ENCODE results near the gene DACT1. TPM values are rescaled to one million over a fixed set of nuclear protein-coding genes. Genes with fewer than 3 reads are reported as not detected.

Gene DACT1
- total and polyA plus RNA-seq, 4 experiments from 2014 or later = 1.1 to 8.0 (median 1.6) TPM

GRCh38 chr14:58677001-58677400 is 39.2 kb downstream of the DACT1 start:
- Histone ChIP-seq H3K9me3 (ENCODE audit: control insufficient read depth in 1 of 2, low read length in 2 of 2) (no peaks in the 10 kb centered on the region), H3K36me3 (ENCODE audit: insufficient read depth, low read length) (no peaks in the 10 kb centered on the region), H3K4me1 (ENCODE audit: insufficient read depth, low read length) (no peaks in the 10 kb centered on the region), H3K4me3 (ENCODE audit: low read length in 2 of 2) (no peak overlapping the region), H3K27me3 (ENCODE audit: insufficient read depth, low read length) (no peaks in the 10 kb centered on the region), H3K27ac (ENCODE audit: low read depth, low read length) (no peak overlapping the region)
- ChIA-PET POLR2A (ENCODE audit: partially characterized antibody) (no interaction called here), CTCF (ENCODE audit: partially characterized antibody) (no interaction called here)
- Mint-ChIP-seq H3K27ac (no peak overlapping the region), H3K4me1 (no peaks in the 10 kb centered on the region), H3K27me3 (peaks cover 0 to 4% of the 10 kb centered on the region in 2 donors), H3K36me3 (no peaks in the 10 kb centered on the region), H3K4me3 (no peak overlapping the region), H3K9me3 (no peaks in the 10 kb centered on the region)
- no peak for DNase-seq
- intact Hi-C loops (cut with micrococcal nuclease) = no loop called here

GRCh38 chr14:58677517-58677916 is 39.8 kb downstream of the DACT1 start:
- Histone ChIP-seq H3K27me3 (ENCODE audit: insufficient read depth, low read length) (no peaks in the 10 kb centered on the region), H3K27ac (ENCODE audit: low read depth, low read length) (no peak overlapping the region), H3K9me3 (ENCODE audit: control insufficient read depth in 1 of 2, low read length in 2 of 2) (no peaks in the 10 kb centered on the region), H3K4me1 (ENCODE audit: insufficient read depth, low read length) (no peaks in the 10 kb centered on the region), H3K4me3 (ENCODE audit: low read length in 2 of 2) (no peak overlapping the region), H3K36me3 (ENCODE audit: insufficient read depth, low read length) (no peaks in the 10 kb centered on the region)
- POLR2A ChIA-PET (ENCODE audit: partially characterized antibody) = no interaction called here
- CTCF ChIA-PET (ENCODE audit: partially characterized antibody) = no interaction called here
- Mint-ChIP-seq H3K36me3 (no peaks in the 10 kb centered on the region), H3K27me3 (peaks cover 5 to 6% of the 10 kb centered on the region in 2 donors), H3K4me3 (no peak overlapping the region), H3K4me1 (no peaks in the 10 kb centered on the region), H3K9me3 (no peaks in the 10 kb centered on the region), H3K27ac (no peak overlapping the region)
- DNase-seq = no peak
- intact Hi-C loops (cut with micrococcal nuclease) = no loop called here

DNA sequence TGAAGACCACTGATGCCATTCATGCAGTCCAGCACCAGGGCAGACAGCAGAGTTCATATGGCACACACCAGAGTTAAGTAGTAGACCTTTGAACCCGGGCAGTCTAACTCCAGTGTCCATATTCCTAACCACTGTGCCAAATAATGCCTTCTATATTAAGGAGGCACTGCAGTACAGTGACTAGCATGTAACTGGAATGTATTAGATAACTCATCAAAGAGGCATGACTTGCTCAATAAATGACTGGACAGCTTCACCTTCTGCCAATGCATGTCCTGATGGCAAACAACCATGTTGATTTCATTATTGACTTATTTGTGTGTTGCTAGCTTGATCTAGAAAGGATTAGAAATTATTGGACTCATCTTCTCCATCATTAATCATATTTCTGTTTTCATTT is 40.2 kb downstream of the DACT1 start:
- Mint-ChIP-seq H3K4me3 (no peak overlapping the region), H3K27me3 (peaks cover 5% of the 10 kb centered on the region in 2 donors), H3K27ac (no peak overlapping the region), H3K36me3 (no peaks in the 10 kb centered on the region), H3K9me3 (no peaks in the 10 kb centered on the region), H3K4me1 (no peaks in the 10 kb centered on the region)
- ChIA-PET POLR2A (ENCODE audit: partially characterized antibody) (no interaction called here), CTCF (ENCODE audit: partially characterized antibody) (no interaction called here)
- Histone ChIP-seq H3K4me1 (ENCODE audit: insufficient read depth, low read length) (no peaks in the 10 kb centered on the region), H3K36me3 (ENCODE audit: insufficient read depth, low read length) (no peaks in the 10 kb centered on the region), H3K9me3 (ENCODE audit: control insufficient read depth in 1 of 2, low read length in 2 of 2) (no peaks in the 10 kb centered on the region), H3K27ac (ENCODE audit: low read depth, low read length) (no peak overlapping the region), H3K4me3 (ENCODE audit: low read length in 2 of 2) (no peak overlapping the region), H3K27me3 (ENCODE audit: insufficient read depth, low read length) (no peaks in the 10 kb centered on the region)
- intact Hi-C loops (cut with micrococcal nuclease) = no loop called here
- DNase-seq = no peak

DNA sequence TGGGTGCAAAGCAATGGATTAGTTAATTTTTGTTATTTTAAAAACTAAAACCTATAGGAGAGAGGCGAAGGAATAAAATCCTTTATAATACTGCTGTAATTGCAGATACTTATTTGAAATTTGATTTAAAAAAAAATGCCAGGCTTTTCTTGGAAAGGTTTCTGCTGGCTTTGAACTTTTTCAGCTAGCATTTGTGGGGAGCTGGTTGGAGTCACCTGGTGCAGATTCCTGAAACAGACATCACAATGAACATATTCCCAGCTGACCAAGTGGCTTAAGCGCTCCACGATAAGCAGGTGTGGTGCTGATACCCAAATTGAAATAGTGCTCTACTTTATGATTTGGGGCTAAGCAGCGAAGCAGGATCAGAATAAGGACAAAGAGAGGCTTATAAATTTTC is 42.9 kb downstream of the DACT1 start:
- Mint-ChIP-seq H3K9me3 (no peaks in the 10 kb centered on the region), H3K36me3 (no peaks in the 10 kb centered on the region), H3K27ac (no peak overlapping the region), H3K4me3 (no peak overlapping the region), H3K27me3 (peaks cover 5% of the 10 kb centered on the region in 2 donors), H3K4me1 (no peaks in the 10 kb centered on the region)
- Histone ChIP-seq H3K4me3 (ENCODE audit: low read length in 2 of 2) (no peak overlapping the region), H3K4me1 (ENCODE audit: insufficient read depth, low read length) (no peaks in the 10 kb centered on the region), H3K9me3 (ENCODE audit: control insufficient read depth in 1 of 2, low read length in 2 of 2) (no peaks in the 10 kb centered on the region), H3K36me3 (ENCODE audit: insufficient read depth, low read length) (no peaks in the 10 kb centered on the region), H3K27ac (ENCODE audit: low read depth, low read length) (no peak overlapping the region), H3K27me3 (ENCODE audit: insufficient read depth, low read length) (no peaks in the 10 kb centered on the region)
- ChIA-PET CTCF (ENCODE audit: partially characterized antibody) (no interaction called here), POLR2A (ENCODE audit: partially characterized antibody) (no interaction called here)
- no peak for DNase-seq
- intact Hi-C loops (cut with micrococcal nuclease) = no loop called here

DNA sequence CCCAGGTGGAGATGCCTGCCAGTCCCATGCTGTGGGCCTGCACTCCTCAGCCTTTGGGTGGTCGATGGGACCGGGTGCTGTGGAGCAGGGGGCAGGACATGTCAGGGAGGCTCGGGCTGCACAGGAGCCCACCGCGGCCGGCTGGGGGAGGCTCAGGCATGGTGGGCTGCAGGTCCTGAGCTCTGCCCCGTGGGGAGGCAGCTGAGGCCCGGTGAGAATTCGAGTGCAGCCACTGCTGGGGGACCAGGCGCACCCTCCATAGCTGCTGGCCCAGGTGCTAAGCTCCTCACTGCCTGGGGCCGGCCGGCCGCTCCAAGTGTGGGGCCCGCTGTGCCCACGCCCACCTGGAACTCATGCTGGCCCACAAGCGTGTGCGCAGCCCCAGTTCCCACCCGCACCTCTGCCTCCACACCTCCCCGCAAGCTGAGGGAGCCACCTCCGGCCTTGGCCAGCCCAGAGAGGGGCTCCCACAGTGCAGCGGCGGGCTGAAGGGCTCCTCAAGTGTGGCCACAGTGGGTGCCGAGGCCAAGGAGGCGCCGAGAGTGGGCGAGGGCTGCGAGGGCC is 49.6 kb downstream of the DACT1 start:
- H3K27me3 Mint-ChIP-seq = peaks cover 2 to 5% of the 10 kb centered on the region in 2 donors
- no peak overlapping the region for H3K4me3 ChIP-seq (ENCODE audit: low read length in 2 of 2)
- H3K4me3 Mint-ChIP-seq = no peak overlapping the region
- H3K27ac ChIP-seq (ENCODE audit: low read depth, low read length) = no peak overlapping the region
- POLR2A ChIA-PET (ENCODE audit: partially characterized antibody) = no interaction called here
- peaks cover 0 to 2% (median 0%) of the 10 kb centered on the region in 8 donors for H3K9me3 Mint-ChIP-seq
- H3K9me3 ChIP-seq (ENCODE audit: control insufficient read depth in 1 of 2, low read length in 2 of 2) = no peaks in the 10 kb centered on the region
- H3K27ac Mint-ChIP-seq = no peak overlapping the region
- intact Hi-C loops (cut with micrococcal nuclease) = no loop called here
- CTCF ChIA-PET (ENCODE audit: partially characterized antibody) = no interaction called here
- no peaks in the 10 kb centered on the region for H3K36me3 Mint-ChIP-seq
- no peaks in the 10 kb centered on the region for H3K27me3 ChIP-seq (ENCODE audit: insufficient read depth, low read length)
- H3K4me1 Mint-ChIP-seq = no peaks in the 10 kb centered on the region
- no peaks in the 10 kb centered on the region for H3K4me1 ChIP-seq (ENCODE audit: insufficient read depth, low read length)
- DNase-seq = no peak
- H3K36me3 ChIP-seq (ENCODE audit: insufficient read depth, low read length) = no peaks in the 10 kb centered on the region

- H3K27ac ChIP-seq (ENCODE audit: low read depth, low read length) = no peak overlapping the region
- ChIA-PET POLR2A (ENCODE audit: partially characterized antibody) (no interaction called here), CTCF (ENCODE audit: partially characterized antibody) (no interaction called here)
- Mint-ChIP-seq H3K27me3 (peaks cover 2 to 3% of the 10 kb centered on the region in 2 donors), H3K4me1 (no peaks in the 10 kb centered on the region), H3K36me3 (no peaks in the 10 kb centered on the region), H3K9me3 (peaks cover 0 to 3% (median 0%) of the 10 kb centered on the region in 8 donors), H3K27ac (no peak overlapping the region), H3K4me3 (no peak overlapping the region)
- intact Hi-C loops (cut with micrococcal nuclease) = no loop called here
- no peak for DNase-seq
- no peaks in the 10 kb centered on the region for H3K27me3 ChIP-seq (ENCODE audit: insufficient read depth, low read length)
- no peak overlapping the region for H3K4me3 ChIP-seq (ENCODE audit: low read length in 2 of 2)
- H3K36me3 ChIP-seq (ENCODE audit: insufficient read depth, low read length) = no peaks in the 10 kb centered on the region
- no peaks in the 10 kb centered on the region for H3K9me3 ChIP-seq (ENCODE audit: control insufficient read depth in 1 of 2, low read length in 2 of 2)
- H3K4me1 ChIP-seq (ENCODE audit: insufficient read depth, low read length) = no peaks in the 10 kb centered on the region
Measured at GRCh38 chr14:58690801-58691516, 53.2 kb downstream of the DACT1 start.

- no peaks in the 10 kb centered on the region for H3K9me3 ChIP-seq (ENCODE audit: control insufficient read depth in 1 of 2, low read length in 2 of 2)
- DNase-seq = no peak
- Mint-ChIP-seq H3K4me1 (no peaks in the 10 kb centered on the region), H3K9me3 (peaks cover 0 to 3% (median 0%) of the 10 kb centered on the region in 8 donors), H3K36me3 (no peaks in the 10 kb centered on the region), H3K4me3 (no peak overlapping the region), H3K27ac (no peak overlapping the region), H3K27me3 (peaks cover 2 to 3% of the 10 kb centered on the region in 2 donors)
- CTCF ChIA-PET (ENCODE audit: partially characterized antibody) = no interaction called here
- no peak overlapping the region for H3K4me3 ChIP-seq (ENCODE audit: low read length in 2 of 2)
- intact Hi-C loops (cut with micrococcal nuclease) = no loop called here
- no peaks in the 10 kb centered on the region for H3K4me1 ChIP-seq (ENCODE audit: insufficient read depth, low read length)
- H3K27me3 ChIP-seq (ENCODE audit: insufficient read depth, low read length) = no peaks in the 10 kb centered on the region
- POLR2A ChIA-PET (ENCODE audit: partially characterized antibody) = no interaction called here
- no peak overlapping the region for H3K27ac ChIP-seq (ENCODE audit: low read depth, low read length)
- H3K36me3 ChIP-seq (ENCODE audit: insufficient read depth, low read length) = no peaks in the 10 kb centered on the region
Measured at GRCh38 chr14:58693048-58693447, 55.3 kb downstream of the DACT1 start.

All from CD4-positive, alpha-beta memory T cell (primary cell).